ENCODE data around the gene C14orf132. TPM values are rescaled to one million over a fixed set of nuclear protein-coding genes. Genes with fewer than 3 reads are reported as not detected.

The C14orf132 gene
- total RNA-seq = 9.5 and 12.6 TPM in 2 replicates

DNA sequence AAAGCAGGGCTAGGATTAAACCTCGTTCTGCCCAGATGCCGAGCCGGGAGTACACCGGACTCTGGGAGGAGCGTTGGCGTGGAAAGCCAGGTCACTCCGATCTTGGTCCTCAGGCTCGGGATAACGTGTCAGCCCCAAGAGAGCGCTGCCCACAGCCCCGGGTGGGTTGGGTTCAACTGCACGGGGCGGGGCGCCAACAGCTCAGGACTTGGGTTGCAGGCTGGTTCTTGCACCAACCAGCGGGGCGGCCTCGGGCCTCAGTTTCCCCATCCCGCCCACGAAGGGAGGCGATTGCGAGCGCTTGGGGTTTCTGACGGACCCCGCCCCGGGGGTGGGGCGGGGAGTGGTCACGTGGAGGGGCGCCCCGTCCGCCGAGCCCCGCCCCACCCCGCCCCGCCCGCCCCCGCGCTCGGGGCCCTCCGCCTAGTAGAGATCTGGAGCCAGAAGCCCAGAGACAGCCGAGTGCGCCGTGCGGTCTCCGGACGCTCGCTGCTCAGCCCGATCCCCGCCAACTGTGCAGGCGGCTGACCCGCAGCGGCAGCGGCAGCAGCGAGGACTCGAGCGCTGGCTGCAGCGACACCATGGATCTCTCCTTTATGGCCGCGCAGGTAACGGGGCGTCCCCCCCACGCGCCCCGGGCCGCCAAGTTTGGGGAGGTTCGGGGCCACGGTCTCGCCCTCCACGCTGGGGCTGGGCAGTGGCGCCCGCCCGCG is at the start of gene C14orf132:
TSS of gene C14orf132 (plus strand) at position 443 of the 713 bp plus-strand sequence. CDS start at position 582, 139 bp downstream.

Other genes starting within 250 kb of the C14orf132 start
- gene TUNAR, start 162.5 kb upstream of the C14orf132 start, total RNA-seq = not detected in 2 replicates
- 30.8 and 35.8 TPM in 2 replicates for gene BDKRB2, start 165.5 kb downstream of the C14orf132 start, total RNA-seq
- gene BDKRB1, start 216.8 kb downstream of the C14orf132 start, total RNA-seq = 62.3 and 67.5 TPM in 2 replicates

Data from myometrial cell (primary cell).